ENCODE data around the gene MAP10.

MAP10 gene

GRCh38 chr1:232853994-232854797 is 49.0 kb downstream of the MAP10 start:
- DNase-seq (ENCODE audit: low spot score in 2 of 2) = no peak

GRCh38 chr1:232854798-232855159 is 49.6 kb downstream of the MAP10 start:
- no peak overlapping the region for H3K4me3 Mint-ChIP-seq
- no peaks in the 10 kb centered on the region for H3K9me3 Mint-ChIP-seq
- no peak overlapping the region for H3K27ac Mint-ChIP-seq
- no peak for ATAC-seq (ENCODE audit: low read depth)
- H3K27me3 Mint-ChIP-seq = peaks cover 2% of the 10 kb centered on the region
- H3K4me1 Mint-ChIP-seq = no peaks in the 10 kb centered on the region
- no peak for DNase-seq (ENCODE audit: low spot score in 2 of 2)
- no peaks in the 10 kb centered on the region for H3K36me3 Mint-ChIP-seq

More at GRCh38 chr1:232853994-232854797, 49.0 kb downstream of the MAP10 start:
- Mint-ChIP-seq H3K36me3 (no peaks in the 10 kb centered on the region), H3K27ac (no peak overlapping the region), H3K4me1 (no peaks in the 10 kb centered on the region), H3K9me3 (no peaks in the 10 kb centered on the region), H3K27me3 (peaks cover 2% of the 10 kb centered on the region), H3K4me3 (no peak overlapping the region)
- ATAC-seq (ENCODE audit: low read depth) = no peak

GRCh38 chr1:232856541-232856940 is 51.3 kb downstream of the MAP10 start:
- H3K36me3 Mint-ChIP-seq = no peaks in the 10 kb centered on the region
- no peak overlapping the region for H3K27ac Mint-ChIP-seq
- DNase-seq (ENCODE audit: low spot score in 2 of 2) = no peak
- H3K9me3 Mint-ChIP-seq = no peaks in the 10 kb centered on the region
- no peak overlapping the region for H3K4me3 Mint-ChIP-seq
- ATAC-seq (ENCODE audit: low read depth) = no peak
- H3K27me3 Mint-ChIP-seq = peaks cover 2% of the 10 kb centered on the region
- H3K4me1 Mint-ChIP-seq = no peaks in the 10 kb centered on the region
